GM18873 (cell line): ENCODE measurements around the gene DDX25.
"Not testable (repeated sequence)": the region's sequence is repeated elsewhere in the genome, so short reads cannot be mapped to it uniquely, and the experiment has no call there.

Experiments
- ATAC-seq: cut with Tn5 transposase; IDR thresholded peaks from one replicate; pipeline ENCODE4 v1.9.1; 2021; ENCODE audit warnings: mild to moderate bottlenecking, moderate library complexity, moderate number of reproducible peaks; ENCODE audit not compliant: unreplicated experiment, low FRiP score

Gene DDX25

GRCh38 chr11:125903711-125904659 lies at the start of gene DDX25:
DDX25 (plus strand) TSS chr11:125904508; CDS start chr11:125904518, 10 bp downstream.
- no peak for ATAC-seq

- not testable (repeated sequence) for ATAC-seq
Measured at GRCh38 chr11:125857670-125858069, 46.6 kb upstream of the DDX25 start.

GRCh38 chr11:125862786-125863185 lies 41.5 kb upstream of the DDX25 start:
- ATAC-seq = not testable (repeated sequence)

- ATAC-seq = not testable (repeated sequence)
Measured at GRCh38 chr11:125865354-125865753, 39.0 kb upstream of the DDX25 start.

- ATAC-seq = no peak
Measured at GRCh38 chr11:125869521-125869920, 34.8 kb upstream of the DDX25 start.

GRCh38 chr11:125871391-125872137 lies 32.7 kb upstream of the DDX25 start:
- no peak for ATAC-seq

- no peak for ATAC-seq
Measured at GRCh38 chr11:125872138-125872491, 32.2 kb upstream of the DDX25 start.

- ATAC-seq = no peak
Measured at GRCh38 chr11:125873881-125874555, 30.3 kb upstream of the DDX25 start.

- no peak for ATAC-seq
Measured at GRCh38 chr11:125874556-125875124, 29.7 kb upstream of the DDX25 start.

- ATAC-seq = no peak
Measured at GRCh38 chr11:125881291-125881690, 23.0 kb upstream of the DDX25 start.

GRCh38 chr11:125883375-125883774 lies 20.9 kb upstream of the DDX25 start:
- ATAC-seq = no peak

- peak; percentile 27 for ATAC-seq
Measured at GRCh38 chr11:125886997-125887372, 17.3 kb upstream of the DDX25 start.

- peak; percentile 91 for ATAC-seq
Measured at GRCh38 chr11:125887373-125888324, 16.7 kb upstream of the DDX25 start, which contains the start of gene HYLS1. HYLS1 (plus strand) TSS chr11:125887668; CDS start chr11:125899369, 11,701 bp downstream.

- ATAC-seq = no peak
Measured at GRCh38 chr11:125890447-125891100, 13.7 kb upstream of the DDX25 start.

- ATAC-seq = no peak
Measured at GRCh38 chr11:125892071-125892470, 12.2 kb upstream of the DDX25 start.

- ATAC-seq = no peak
Measured at GRCh38 chr11:125892994-125893393, 11.3 kb upstream of the DDX25 start.

- no peak for ATAC-seq
Measured at GRCh38 chr11:125901872-125902271, 2.4 kb upstream of the DDX25 start.

GRCh38 chr11:125902277-125902926 lies 1.9 kb upstream of the DDX25 start:
- peak; percentile 7 for ATAC-seq
